NK-92 (cell line): ENCODE measurements around the gene TTLL5.

ENCODE experiments used
- DNase-seq: peaks from one replicate; lab custom pipeline; 2025; ENCODE audit not compliant: unreplicated experiment; lab: John Stamatoyannopoulos, UW

Gene TTLL5

DNA sequence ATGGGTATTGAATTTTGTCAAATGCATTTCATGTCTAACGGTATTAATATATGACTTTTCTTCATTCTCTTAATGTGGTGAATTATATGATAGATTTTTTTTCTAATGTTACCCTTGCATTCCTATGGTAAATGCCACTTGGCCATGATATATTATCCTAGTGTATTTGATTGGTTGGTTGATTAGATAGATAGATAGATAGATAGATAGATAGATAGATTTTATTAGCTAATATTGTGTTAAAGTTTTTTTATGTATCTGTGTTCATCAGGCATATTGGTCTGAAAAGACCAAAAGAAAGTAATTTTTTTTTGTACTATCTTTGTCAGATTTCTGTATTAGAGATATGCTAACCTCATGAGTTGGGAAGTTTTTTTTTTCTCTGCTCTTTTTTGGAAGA, 196.2 kb downstream of the TTLL5 start:
- no peak for DNase-seq

DNA sequence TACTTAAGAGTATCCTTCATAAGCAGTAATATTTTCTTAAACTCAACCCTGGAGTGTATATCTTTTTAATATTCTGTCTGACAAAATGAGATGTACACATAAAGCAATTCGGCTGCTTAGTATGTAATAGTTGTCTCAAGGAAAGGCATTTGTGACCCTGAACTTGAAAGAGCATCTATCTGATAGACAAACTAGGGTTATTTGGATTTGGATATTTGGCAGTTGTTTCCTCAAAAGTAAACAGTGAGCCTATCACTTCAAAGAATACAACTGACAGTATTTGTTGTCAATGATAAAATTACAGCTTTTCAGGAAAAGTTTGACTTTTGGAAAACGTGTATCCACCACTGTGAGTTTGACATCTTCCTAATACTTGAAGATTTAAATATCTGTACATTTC, 197.3 kb downstream of the TTLL5 start:
- DNase-seq = no peak

DNA sequence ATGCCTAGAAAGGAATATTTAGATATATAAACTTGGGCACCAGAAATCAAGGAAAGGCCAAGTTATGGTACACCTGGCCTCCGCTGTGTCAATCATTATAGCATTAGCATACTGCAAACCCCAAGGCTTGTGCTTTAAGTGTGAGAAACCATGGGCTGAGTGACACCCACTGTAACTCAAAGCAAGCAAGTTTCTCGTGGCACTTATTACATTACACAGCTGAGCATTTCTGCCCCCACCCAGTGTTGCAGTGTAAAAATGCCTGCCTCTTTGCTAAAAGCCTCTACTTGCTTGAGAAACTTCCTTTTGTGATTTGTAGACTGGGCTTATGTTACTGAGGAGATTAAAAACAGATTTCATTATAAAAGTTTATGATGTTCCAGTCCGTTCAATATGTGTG, 198.7 kb downstream of the TTLL5 start:
- no peak for DNase-seq

DNA sequence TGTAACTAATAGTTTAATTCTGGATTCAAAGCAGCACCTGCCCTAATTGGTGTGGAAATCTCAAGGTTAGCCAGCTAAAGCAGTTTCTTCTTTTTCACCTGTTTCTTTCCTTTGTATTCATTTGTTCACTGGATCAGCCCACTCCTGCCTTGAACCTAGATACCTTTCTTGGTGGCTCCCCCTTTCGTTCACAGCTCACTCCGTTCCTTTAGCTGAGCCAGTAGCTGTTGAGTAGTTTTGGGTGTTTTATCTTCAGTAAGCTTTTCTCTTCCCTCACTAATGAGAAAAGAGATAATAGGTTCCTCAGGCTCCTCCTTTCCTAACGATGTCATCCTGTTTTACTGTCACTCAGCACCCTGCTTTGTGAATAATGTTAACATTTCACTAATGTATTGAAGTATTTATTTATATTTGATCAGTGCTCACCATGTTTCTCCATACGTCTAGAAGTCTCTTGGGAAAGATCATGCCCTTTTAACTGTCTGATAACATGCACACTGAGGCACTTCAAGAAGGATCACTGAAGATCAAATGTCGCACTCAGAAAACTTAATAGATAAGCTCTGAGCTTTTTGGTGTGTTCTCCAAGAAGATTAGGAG, 199.6 kb downstream of the TTLL5 start:
- DNase-seq = no peak

DNA sequence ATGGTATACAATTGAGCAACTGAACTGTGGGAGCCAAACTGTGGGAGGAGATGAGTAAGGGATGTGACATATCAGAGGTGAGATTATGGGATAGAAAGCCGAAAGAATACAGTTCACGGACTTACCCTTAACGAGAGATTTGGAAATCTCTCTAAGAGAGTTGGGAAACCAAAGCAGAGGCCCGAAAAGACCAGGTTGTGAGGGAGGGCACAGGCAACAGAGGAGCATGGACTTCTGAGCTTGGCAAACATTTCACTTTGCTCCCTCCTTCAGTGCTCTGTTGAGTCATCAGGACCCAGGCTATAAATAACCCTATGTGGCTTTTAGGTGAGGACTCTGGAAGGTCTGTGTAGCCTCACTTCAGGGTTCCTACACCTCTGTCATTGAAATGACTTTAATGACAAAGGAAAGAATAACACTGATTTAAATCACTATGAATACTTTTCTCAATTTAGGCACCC, 200.1 kb downstream of the TTLL5 start:
- no peak for DNase-seq

DNA sequence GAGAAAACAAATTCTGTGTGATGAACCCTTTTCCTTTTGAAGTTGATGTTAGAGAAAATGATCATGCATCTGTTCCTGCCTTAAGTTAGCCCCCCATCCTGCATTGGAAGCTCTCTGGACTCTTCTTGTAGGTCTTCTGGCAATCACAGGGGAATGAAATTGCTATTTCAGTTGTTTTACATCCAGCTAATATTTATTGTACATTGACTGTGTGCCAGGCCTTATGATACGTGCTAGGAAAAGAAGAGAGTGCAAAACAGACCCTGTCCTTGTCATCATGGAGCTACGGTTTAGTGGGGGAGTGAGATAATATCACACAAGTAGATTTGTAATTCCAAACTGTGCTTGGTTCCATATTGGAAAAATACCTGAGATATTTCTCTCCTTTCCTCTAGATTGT, 202.2 kb downstream of the TTLL5 start:
- DNase-seq = no peak

DNA sequence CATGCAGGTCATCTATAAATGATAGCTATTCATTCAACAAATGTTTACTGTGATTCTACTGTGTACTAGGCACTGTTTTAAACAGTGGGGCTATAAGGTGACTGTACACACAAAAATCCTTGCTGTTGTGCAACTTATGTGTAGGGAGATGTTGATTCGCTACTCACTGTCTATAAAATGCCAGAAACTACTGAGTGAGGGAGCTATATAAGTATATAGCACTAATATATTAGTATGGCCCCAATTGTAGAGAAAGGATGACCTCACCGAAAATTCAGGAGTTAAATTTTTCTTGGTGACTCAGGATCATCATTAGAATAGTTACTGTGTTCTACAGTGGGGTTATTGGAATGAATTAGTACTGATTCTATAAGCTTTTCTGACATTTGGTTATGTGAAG, 203.3 kb downstream of the TTLL5 start:
- DNase-seq = no peak

DNA sequence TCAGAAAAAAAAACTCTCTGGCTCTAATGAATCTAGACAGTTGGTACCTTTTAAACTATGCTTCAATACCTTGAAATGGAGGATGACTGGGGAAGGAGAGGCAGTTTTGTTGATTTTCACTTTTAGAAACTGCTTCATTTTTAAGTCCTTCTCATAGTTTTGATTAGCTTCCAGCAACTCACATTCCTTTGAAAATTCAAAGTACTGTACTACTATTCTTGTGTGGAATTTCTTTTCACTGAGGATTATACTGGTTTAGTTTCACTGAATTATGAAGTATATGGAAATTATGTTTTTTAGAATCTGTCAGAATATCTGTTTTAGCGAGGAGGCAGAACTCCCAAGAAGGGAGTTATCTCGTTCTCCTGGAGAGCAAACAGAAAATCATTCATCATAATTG, 204.5 kb downstream of the TTLL5 start:
- DNase-seq = no peak

DNA sequence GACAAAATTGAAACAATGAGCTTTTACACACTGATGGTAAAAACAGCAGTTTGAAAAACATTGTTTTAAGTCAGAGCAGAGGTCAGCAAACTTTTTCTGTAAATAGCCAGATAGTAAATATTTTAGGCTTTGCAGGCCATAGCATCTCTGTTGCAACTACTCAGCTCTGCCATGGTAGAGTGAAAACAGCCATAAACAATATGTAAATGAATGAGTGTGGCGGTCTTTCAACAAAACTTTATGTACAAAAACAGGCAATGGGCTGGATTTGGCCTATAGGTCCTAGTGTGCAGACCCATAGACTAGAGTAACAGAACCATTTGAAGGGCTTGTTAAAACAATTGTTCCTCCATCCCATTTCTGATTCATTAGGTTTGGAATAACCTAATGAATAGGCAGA, 205.9 kb downstream of the TTLL5 start:
- no peak for DNase-seq

DNA sequence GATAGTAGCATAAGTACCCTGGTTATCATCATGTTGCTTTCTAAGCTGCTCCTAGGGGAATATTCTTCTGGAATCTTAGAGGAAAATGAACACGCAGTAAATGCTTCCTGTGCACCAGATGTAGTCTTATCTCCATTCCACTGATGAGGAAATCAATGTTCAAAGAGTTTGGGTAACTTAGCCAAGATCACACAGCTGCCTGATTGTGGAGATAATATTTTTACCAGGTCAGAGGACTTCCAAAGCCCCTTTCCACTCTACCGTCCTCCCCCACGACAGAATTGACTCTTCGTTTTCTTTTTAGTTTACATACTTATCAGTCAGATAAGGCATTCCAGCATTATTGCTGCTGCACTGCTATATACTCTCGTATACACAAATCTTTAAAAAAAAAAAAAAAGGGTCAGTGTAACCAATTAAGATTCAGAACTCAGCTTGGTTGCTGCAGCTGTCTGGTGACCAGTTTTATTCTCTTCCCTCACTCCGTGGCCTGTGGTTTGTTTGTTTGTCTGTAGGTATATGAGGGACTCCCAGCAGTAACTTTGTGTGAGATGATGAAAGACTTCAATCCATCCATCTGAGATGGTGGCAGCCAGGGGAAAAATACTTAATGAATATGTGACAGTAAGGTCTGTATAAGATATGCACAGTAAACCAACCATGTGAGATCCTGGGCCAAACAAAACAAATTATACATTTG, 210.3 kb downstream of the TTLL5 start:
- no peak for DNase-seq

DNA sequence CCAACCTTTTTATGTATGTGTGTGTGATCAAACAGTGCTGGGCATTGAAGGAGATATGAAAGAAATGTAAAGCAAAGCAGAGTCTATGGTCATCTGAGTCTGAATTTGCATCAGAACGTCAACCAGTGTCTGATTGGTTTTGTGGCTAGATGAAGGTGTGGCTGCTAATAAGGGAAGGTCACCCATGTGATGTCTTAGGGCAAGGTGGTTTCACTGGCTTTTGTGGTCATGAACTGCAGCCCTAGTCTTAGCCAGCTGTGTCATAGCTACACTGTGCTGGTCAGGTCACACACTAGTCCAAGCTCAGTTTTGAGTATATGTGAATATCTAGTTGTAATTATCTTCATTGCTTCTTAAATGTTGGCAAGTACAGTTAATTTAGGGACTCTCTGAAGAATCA, 214.9 kb downstream of the TTLL5 start:
- no peak for DNase-seq

DNA sequence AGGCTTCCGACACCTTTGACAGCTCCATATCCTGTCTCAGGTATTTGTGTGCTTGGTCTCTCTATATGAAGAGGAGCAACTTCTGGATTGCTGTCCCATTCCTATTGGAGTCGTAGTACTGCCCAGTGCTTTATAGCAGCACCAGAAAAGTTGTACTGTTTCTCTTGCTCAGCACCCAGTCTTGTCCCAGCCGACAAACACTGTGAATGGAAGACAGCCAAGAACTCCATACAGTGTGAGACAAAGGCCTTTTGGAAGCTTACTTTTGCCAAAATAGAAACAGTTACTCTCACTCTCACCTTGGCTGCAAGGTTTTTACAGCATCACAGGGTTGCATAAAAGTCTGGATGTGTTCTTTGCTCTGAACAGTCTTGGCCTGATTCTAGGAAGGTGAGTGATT, 215.5 kb downstream of the TTLL5 start:
- DNase-seq = no peak

DNA sequence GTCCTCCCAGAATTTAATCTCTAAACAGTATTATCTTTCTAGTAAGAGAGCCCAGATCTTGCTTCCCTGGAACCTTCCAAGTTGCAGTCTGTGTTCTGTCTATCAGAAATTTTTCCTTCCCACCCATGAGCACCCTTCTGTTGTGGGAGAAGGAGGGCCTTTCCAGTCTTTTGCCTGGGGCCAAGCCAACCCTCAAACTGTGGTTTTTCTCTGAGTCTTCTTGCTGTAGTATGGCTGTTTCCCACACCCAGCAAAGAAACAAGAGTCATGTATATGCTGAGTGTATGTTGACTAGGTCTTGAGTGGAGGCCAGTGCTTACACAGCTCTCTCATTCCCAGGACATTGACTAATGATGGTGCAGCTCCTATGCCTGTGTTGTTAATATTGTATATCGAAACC, 216.2 kb downstream of the TTLL5 start:
- DNase-seq = no peak

DNA sequence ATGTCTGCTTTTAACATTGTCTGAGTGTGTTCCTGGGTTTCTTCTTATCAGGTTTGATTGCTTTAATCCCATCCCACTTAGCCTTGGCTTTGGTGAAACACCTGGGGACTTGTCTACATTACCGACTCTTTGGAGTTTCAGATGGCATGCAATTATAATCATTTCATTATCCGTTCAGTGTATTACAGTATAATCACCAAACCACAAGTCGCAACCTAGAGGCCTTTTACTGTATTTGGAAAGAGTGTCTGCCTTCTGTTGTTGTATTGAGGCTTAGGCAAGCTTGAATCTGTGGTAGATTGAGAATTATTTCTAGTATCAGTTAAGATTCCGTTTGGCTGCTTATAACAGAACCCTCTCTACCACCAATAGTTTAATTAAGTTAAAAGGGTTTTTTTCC, 216.8 kb downstream of the TTLL5 start:
- DNase-seq = no peak

DNA sequence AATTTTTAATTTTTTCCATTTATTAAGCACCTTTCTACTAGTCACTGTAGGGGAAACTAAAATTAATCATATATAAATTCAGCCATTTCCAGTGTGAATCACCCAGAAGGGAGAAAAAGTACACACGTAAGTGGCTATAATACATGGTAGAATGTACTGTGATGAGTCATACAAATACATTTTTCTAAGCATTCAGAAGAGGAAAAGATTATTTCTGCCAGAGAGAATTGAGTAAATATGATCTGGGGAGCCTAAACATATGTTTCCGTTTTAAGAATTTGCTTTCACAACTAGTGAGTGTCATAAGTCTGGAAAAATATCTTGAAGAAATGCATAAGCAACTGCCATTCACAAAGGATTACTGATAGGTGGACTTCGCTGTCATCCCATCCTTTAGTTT, 218.0 kb downstream of the TTLL5 start:
- DNase-seq = no peak

DNA sequence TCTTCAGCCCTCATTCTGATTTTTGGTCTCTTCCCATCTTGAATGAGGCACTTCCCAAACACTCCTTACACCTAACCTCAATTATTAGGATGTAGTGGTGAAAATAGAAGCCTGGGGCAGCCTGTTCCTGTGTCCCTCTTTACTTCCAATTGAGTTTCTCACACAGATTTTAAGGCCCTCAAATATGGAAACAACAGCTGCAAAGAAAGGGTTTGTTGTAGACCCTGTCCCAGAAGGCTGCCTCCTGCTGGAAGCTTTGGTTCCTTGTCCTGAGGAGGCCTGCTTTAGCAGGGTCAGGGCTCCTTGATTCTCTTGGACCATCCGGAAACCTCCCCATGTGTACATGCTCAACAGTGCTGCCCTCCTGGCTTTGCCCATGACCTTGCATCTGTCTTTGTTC, 219.5 kb downstream of the TTLL5 start:
- DNase-seq = no peak

DNA sequence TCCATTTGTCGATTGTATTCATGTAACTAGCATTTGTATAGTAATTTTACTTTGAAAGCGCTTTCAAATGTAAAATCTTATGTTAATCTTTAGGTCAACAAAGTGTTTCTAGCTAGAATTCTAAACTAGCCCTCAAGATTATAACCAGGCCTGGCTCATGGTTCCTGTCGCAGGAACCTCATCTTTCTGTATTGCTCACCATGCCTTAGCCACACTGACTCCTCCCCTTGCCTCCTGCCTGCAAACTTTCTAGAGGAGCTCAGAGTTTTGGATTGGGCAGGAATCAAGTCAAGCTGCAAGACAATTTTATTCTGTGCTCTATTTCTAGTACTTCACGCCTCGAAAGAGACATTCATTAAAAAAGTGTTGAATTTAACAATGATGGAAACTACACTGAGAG, 220.9 kb downstream of the TTLL5 start:
- no peak for DNase-seq

DNA sequence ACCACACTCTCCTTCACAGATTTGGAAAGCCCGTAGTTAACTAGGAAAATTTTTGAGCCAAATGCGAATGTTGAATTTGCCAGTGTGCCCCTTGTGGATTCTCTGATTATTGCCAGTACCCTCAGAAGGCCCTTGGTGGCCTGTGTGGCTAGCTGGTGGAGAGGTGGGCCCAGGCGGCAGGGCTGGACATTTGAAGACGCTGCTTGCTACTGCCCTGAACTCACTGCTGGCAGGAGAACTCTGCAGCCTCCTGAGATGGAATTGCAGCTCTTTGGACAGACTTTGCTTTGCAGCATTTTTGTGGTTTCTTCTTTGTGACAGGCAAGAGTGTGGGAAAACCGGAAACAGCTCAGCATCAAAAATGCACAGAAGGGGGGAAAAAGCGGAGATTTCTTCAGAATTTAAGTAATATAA, 223.2 kb downstream of the TTLL5 start:
- DNase-seq = no peak

DNA sequence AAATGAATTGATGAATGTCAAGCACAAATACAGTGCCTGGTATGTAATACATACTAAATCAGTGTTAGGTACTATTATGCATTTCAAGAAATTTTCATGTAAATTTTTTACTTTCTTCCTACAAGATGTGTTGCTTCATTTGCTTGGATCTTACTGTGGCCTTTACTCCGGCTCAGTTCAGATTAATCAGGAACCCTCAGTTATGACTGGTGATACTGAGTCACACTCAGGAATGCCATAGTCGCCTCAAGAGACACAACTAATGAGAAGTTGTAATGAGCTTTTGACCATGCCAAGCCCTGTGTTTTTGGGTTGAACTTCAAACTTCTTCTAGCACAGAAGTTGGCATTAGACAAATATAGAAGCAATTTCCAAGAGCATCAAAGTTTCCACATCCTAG, 224.8 kb downstream of the TTLL5 start:
- DNase-seq = no peak

DNA sequence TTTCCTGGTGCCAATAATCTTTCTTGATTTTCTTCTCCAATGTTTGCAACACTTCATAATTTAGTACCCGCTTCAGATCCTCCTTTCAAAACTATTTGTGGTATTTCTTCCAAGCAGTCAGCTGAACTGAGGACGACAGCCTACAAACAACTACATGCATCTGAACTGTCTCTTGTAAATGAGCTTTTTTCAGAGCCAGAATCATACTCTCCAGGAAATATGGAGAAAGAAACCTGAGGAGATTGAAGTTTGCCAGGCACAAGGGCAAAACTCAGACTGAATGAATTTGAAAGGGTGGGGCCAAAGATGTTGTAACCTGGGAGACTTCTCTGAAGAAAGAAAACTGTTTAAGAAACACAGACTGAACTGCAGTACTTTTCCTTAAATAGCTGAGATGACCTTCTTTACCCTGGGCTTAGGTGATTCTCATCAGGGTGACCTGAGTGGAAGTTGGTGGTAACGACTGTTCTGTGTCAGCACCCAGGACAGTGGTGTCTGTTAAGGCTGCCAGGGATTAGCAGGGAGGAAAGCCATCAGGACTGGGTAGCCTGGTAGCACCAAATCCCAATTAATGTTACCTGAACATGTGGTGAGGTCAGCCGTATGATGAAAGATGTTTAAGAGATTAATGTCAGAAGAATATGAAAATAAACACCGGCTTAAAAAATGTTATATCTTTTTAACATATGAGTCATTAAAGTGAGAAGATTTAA, 225.7 kb downstream of the TTLL5 start:
- DNase-seq = no peak

DNA sequence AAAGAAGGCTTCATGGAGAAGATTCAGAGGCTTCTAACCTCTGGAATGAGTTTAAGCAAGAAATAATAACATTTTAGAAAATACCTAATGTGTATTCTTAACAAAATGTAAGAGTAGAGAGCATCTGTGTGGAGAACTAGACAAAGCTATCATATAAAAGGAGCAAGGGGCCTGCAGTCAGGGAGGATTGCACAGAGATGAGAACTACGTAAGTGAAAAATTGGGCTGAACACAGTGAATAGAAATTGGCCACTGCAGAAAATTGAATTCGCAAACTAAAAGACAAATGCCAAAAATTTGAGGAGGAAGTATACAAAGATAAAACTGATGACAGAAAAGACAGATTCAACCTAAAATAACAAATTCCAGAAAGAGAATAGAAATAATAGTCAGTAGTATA, 227.9 kb downstream of the TTLL5 start:
- DNase-seq = no peak

DNA sequence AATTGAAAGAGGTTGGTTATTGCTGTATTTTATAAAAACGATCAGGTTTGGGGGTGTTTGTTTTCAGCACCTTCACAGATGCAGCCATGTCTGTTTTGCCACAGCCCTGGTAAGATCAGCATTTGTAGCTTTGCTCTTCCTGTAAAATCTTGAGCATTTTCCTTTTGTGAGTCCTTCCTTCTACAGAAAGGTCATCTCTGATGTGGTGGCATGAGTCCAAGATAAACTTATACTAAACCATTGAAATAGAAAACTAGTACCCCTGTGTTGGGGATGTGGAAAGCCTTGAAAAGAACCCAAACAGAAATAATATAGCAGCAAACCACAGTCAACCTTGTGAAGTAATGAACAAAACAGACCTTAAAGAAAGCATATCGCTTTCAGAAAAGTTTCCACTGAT, 235.3 kb downstream of the TTLL5 start:
- no peak for DNase-seq
